ENCODE results near the gene HS3ST2.
"Not testable (repeated sequence)": the region's sequence is repeated elsewhere in the genome, so short reads cannot be mapped to it uniquely, and the experiment has no call there.

Gene HS3ST2

GRCh38 chr16:22938647-22939046, 124.7 kb downstream of the HS3ST2 start:
- DNase-seq = no peak

DNA sequence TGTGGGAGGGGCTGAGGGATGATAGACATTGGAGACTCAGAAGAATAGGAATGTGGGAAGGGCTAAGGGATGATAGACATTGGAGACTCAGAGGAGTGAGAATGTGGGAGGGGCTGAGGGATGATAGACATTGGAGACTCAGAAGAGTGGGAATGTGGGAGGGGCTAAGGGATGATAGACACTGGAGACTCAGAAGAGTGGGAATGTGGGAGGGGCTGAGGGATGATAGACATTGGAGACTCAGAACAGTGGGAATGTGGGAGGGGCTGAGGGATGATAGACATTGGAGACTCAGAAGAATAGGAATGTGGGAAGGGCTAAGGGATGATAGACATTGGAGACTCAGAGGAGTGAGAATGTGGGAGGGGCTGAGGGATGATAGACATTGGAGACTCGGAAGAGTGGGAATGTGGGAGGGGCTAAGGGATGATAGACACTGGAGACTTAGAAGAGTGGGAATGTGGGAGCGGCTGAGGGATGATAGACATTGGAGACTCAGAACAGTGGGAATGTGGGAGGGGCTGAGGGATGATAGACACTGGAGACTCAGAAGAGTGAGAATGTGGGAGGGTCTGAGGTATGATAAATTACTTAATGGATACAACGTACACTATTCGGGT, 125.9 kb downstream of the HS3ST2 start:
- DNase-seq = not testable (repeated sequence)

DNA sequence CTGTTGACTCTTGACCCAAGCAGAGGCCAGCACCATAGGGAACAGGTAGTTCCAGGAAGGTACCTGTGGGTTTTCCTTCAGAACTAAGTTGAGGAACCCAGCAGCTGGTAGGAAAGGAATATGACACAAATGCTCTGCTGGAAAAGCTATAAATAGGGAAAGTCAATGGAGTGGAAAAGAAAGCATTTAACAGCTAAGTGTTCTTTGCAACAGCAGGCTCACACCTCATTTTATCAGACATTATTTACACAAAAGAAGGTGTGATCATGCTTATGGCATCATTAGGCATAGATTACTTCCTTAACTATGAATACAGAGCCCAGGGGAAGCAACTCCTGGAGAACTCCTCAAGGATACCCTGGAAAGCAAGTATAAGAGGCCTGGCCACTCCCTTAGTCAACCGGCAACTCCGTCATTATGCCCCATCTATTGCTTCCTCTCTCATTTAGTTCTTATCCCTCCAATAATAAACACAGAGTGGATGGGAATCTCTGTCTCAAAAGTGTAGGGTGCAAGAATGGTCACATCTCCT, 128.1 kb downstream of the HS3ST2 start:
- DNase-seq = no peak

DNA sequence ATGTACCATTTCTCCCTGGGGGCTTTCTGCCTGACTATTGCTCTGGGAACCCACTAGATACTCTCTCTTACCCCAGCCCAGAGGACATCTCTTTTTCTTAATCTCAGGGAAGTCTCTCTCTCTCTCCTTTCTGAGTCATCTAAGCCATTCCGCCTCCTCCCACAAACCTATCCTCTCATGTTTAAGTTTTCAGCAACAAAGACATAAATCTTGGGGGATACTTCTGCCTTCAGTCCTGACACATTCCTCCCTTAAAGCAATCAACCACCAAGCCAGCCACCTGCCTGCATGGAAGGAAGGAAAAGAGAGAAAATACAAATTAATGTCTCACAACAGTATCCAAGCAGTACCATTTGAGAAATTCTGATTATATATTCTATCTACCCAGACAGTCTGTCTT, 128.8 kb downstream of the HS3ST2 start:
- DNase-seq = no peak

DNA sequence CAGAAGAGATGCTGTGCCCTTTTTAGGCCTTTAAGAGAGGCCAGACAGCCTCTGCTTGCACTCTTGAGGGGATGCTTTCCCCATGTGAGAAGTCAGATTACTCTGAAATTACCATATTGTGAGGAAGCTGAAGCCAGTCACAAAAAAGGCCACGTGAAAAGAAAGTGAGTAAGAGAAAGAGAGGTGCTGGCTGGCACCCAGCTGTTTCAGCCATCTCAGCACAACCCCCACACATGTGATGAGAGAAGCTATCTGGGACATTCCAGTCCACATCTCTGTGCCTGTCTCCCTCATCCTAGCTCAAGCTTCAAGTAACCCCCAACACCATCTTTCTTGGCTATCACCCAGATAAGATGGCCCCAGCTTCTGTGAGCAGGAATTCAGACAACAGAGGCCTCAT, 131.4 kb downstream of the HS3ST2 start:
- no peak for DNase-seq

- no peak for DNase-seq
These were observed 132.5 kb downstream of the HS3ST2 start for GRCh38 chr16:22946433-22946832.

DNA sequence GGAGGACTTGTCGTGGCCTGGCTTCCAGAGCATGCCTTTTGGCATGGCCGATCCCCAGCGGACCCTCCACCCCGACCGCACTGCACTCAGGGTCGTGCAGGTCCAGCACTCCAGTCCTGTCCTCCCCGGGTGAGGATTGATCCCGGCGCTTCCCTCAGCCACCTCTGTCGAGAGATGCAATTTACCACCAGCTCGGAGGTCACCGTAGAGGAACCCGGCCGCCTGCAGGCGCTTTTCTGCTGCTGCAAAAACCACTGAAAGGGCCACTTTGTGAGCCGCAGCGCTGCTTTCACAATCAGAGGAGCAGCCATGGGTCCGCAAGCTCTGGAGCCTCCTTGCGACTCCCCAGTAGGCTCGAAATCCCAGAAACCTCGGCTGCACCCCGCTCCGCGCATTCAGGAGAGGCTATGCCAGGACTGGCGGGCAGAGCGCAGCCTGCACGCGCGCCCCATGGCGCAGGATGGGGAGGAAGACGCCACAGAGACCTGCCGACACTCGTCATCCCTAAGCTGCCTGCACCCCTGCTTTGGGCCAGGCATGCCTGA, 134.2 kb downstream of the HS3ST2 start:
- DNase-seq = no peak

DNA sequence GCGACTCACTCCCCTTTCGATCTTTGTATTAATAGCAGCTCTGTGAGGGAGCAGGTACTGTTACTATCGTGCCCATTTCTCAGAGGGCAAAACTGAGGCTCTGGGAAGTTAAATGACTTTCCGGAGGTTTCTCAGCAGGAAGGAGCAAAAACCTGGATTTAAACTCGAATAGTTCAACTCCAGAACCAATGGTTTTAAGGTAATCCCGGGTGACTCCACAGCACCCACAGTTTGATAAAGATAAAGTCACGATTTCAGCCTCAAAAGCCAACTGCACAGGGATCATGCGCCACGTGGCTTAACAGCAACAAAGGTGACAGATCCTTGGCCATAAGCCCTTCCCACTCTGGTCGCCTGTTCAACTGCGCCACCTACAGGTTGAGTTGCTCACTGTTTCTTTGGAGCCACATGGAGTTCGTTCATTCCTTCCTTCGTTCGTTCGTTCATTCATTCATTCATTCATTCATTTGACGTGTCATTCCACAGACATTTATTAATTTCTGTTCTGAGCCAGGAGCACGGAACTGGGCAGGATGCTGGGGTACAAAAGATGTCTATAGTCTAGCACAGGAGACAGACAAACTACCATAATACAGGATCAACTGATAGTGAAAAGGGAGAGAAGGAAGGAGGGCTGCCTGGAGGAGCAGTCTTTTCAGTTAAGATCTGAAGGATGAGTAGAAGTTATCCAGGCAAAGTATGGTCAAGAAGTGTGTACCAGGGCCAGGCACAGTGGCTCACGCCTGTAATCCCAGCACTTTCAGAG, 134.8 kb downstream of the HS3ST2 start:
- DNase-seq = peak; percentile 29

DNA sequence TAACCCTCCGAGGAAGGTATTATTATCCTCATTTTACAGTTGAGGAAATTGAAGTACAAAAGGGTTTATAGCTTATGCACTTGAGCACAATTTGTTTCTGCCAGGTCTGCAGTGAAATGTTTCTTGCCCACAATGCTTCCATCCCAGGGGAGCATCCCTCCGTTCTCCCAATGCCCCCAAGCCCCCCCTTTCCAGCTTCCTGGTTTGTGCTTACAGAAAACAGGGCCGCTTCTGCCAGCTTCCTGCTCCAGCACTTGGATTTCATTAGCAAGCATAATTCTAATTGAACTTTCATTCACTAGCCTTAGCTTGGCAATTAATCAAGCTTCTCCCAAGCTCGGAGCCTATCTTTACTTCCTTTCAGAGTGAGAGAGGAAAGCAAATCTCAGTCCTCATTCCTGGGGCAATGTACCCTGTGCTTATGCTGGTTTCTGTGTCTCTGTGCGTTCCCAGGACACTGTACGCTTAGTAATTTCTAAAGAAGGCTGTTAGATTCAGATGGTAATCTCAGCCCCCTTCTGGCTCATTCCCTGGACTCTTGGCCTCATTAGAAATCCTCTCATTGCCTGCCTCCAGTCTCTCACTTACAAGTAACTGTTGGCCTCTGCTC, 141.6 kb downstream of the HS3ST2 start:
- no peak for DNase-seq

DNA sequence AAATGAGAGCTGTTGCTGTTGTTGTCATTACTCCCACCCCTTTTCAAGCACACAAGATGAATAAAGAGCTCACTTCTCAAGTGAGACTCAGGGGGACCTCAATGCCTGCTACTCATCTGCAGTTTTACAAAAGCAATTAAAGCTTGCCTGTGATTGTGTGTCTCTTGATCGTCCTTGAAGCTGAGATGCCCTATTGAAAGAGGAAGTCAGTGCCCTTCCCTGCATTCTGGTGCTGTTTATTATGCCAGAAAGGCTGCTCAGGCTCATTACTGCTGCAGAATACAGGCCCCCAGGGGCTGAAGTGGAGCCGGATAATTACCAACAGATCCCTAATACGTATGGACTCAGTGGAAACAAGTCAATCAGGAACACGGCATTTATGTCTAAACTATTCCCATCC, 147.2 kb downstream of the HS3ST2 start:
- DNase-seq = no peak

DNA sequence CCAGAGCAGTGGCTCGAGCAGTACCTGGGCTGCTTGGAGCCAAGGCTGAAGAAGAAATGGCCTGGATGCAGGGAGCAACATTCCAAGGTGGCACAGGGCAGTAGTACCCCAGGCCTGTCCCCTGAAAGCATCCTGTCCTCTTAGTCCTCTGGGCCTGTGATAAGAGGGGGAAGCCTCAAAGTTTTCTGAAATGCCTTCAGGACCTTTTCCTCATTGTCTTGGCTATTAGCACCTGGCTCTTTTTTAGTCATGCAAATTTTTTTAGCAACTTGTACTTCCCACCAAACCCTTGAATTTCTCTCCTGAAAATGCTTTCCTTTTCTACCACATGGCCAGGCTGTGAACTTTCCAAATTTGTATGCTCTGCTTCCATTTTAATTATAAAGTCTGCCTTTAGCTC, 148.9 kb downstream of the HS3ST2 start:
- no peak for DNase-seq
